Ramos (cell line): ENCODE data around the gene CDH13.

Source experiments
- in situ Hi-C: fragments of 300-500 bp; cut with MboI; formaldehyde crosslinking; loops from one replicate; pipeline ENCODE4 v1.14.3; 2022; ENCODE audit warnings: low sequenced_read_pairs; ENCODE audit not compliant: unreplicated experiment

The CDH13 gene

DNA sequence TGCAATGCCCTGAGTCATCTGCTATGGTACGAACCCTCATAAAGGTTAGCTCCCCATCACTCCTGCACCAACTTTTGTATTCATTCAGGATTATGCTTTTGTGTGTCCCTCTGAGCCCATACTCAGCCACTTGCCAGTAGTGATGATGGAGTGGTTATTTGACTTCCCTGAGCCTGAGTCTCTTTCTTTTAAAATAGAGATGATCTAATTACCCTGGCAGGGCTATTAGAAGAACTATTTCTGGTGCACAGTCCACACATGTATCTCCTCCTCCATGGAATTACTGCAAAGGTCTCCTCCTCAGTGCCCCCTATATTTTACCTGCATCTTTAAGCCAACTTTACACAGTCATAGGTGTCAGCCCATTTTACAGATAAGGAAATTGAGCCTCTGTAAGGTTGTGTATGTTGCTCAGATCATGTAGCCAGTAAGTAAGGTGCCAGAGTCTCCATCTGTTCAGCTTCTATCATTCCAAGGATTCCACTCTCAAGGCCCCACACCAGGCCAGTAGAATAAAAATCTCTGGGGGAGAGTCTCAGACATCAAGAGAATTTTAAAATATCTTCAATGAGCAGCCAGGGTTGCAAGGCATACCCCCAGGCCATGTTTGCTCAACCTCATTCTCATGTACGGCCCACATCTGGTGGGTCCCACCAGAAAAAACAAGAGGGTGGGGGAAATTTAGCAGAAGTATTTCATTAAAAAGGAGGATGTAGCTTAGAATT, 847.3 kb downstream of the CDH13 start:
- in situ Hi-C loops: no loop called here

DNA sequence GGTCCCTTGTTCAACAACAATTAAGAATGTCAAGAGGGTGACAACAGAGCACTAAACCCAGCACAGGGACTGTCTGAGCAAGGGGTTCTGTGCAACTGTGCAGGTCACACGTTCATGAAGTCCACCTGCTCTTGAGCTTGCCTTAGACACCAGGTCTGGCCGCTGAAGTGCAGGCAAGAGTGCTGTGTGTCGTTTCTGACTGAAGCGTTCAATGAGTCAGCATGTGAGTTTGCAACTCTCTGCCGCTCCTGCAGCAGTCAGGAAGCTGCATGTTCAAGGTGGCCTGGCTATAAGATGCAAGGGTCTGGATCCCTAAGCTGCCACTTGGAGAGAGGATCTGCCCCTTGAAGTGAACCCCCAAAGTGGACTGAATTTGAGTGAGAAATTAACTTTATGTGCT, 848.3 kb downstream of the CDH13 start:
- in situ Hi-C loops: no loop called here

DNA sequence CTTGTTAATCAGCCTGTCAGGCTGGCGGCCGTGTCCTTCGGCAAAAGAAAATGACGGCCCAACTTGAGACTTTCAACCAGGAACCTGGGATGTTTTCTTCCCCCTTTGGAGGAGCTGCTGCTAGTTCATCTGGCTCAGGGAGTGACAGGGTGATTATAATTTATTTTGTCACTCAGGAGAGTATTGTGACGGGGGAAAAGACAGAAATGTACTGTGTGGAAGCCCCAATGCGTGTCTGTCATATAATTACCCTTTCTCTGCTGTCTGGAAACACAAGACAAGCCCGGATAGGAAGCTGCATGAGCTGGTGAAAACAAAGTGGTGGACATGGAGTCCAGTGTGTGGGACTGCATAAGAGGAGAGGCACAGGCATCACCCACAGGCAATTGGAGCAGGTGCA, 854.8 kb downstream of the CDH13 start:
- in situ Hi-C loops: loop anchor here (10.0 kb wide), 1 partner anchor 63 kb away; no protein-coding TSS in a partner anchor

DNA sequence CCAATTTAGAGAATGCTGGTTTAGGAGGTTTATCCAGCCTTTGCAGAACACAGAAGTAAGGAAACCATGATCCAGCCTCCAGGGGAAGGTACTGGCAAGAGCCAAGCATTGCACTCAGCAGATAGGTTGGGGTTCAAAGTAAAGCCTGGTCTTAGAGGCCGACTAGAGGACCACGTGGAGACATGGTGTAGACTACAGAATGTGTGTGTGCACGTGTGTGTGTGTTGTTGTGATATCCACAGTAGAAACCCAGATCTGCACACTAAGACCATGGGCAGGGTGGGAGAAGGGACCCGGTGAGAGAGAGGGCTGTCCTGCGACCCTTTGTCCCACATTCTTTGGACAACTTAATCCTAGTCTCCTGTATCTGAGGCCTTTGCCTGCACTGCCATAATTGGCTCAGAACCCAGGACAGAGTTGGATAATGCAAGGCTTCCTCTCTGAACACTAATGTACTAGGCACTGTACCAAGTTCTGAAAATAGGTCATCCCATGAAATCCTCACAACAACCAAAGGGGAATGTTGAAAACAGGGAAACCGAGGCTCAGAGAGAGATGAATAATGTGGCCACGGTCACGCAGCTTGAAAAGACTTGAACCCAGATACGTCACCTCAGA, 855.9 kb downstream of the CDH13 start:
- in situ Hi-C loops: loop anchor here (10.0 kb wide), 1 partner anchor 62 kb away; no protein-coding TSS in a partner anchor

DNA sequence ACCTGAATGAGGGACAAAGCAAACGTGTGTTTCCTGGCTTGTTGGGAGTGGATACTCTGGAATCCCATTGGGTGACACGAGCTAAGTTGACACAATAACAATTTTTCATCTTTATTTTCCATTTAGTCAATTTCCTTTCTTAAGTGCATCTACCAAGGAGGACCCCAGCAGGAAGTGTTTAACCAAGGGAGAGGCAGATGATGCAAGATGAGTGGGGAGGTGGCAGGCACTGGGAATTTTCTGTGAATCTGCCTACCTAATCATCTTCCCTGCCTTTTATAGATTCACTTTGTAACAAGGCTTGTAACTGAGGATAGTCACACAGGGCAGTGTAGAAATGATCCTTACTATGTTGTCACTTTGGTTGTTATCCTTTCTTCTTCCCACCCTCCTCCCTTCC, 863.3 kb downstream of the CDH13 start:
- in situ Hi-C loops: no loop called here

DNA sequence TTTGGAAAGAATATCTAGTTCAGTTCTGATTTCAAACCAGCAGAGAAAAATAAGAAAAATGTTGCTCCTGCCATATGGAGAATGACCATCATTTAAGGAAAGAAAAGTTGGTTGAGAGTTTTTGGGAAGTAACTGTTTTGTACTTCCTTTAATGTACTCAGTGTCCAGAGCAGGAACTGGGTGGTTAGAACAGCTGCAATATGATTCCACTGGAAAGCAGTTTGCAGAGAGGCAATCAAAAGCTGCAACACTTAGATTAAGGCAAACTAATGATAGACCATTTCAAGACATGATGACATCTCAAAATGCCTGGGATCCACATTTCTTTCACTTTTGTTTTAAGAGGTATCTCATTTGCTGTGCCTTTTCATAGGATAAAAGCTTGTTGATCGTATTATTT, 867.7 kb downstream of the CDH13 start:
- in situ Hi-C loops: no loop called here

DNA sequence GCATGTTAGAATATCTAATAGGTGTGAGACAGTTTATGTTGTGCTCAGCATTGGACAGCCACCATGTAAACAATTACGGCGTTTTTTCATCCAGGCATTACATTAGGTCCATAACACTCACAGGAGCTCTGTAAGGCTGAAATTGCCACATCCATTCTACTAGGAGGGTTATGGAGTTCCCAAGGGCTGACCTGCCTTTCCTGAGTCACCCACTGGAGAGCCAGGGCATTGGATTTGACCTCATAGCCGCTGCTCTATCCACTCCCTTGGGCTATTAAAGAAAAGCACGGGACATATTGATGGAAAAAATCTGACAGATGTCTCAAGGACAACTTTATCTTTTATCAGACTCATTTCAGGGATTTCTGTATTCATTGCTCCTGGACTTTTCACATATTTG, 874.7 kb downstream of the CDH13 start:
- in situ Hi-C loops: no loop called here

DNA sequence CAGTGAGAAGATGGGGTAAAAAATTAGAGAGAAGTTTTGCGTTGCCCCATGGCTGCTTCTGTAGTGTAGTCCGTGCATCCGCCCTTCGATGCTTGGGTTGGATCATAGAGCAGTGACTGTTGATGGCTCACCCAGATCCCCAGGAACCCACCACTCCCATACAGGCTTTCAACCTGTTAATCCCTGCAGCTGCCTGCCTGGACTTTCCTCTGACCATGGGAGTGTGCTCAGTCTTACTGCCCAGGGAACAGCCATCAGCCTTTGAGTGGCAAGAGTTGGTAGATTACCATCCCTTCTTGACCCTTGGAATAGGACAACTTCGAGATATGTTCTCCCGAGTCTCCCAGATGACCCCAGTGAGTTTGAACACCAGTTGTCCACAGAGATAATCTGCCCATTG, 881.5 kb downstream of the CDH13 start:
- in situ Hi-C loops: no loop called here

DNA sequence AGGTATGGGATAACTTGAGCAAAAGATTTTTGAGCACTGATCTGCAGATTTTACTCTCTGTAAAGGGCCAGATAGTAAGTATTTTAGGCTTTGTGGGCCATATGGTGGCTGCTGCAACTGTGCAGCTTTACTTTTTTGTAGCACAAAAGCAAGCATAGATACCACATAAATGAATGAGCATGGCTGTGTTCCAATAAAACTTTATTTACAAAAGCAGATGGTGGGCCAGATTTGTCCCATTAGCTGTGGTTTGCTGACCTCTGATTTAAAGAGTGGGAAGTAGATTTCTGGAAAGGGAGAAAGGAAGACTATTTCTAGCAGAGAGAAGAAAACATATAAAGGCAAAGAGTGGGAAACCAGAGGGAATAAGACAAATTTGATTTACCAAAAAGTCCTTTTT, 882.5 kb downstream of the CDH13 start:
- in situ Hi-C loops: no loop called here

DNA sequence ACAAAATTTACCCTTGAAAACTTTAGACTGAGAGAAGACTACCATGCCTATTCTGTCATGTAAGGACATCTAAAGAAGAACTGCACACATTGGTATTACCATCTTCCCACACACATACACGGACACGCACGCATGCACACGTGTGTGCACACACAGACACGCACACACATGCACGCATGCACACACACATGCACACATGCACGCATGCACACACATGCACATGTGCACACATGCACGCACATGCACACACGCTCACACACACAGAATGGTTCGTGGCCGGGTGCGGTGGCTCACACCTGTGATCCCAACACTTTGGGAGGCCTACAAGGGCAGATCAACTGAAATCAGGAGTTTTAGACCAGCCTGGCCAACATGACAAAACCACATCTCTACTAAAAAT, 884.1 kb downstream of the CDH13 start:
- in situ Hi-C loops: no loop called here

DNA sequence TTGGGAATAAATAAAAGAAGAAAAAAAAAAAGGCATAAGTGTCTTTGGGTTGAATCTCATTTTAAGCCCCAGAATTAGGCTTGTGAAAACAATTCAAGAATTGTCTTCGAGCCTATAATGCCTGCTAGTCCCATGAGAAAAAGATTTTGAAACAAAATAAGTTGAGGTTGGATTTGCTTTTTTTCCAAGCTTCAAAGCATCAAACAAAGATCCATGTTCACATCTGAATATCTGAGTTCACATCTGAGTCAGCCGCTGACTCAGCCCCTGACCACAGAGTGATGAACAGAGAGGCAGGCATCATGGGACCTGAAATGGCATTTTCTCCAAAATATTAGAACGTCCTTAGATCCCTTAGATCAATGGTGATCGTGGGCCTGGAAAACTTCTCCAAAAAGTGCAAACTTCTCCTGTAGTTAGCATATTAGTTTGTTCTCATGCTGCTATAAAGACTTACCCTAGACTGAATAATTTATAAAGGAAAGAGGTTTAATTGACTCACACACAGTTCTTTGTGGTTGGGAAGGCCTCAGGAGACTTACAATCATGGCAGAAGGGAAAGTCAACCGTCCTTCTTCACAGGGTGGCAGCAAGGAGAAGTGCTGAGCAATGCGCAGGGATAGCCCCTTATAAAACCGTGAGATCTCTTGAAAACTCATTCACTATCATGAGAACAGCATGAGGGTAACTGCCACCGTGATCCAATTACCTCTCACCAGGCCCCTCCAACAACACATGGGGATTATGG, 886.4 kb downstream of the CDH13 start:
- in situ Hi-C loops: no loop called here

DNA sequence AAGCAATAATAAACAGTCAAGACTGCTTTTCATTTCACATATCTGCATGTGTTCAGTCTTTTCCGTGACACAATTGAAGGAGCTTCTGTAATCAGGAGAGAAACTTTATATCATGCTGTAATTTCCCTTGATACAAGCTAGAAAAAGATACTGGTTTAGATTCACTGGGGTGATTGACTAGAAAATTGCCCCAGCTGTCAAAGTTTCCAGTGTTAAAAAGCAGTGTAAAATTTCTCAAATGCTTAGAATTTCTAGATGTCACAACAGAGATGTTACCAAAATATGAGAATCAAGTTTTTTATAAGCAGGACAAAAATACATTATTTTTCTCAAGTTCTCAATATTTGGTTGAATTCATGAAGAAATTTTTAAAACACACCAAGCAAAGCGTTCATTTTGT, 888.6 kb downstream of the CDH13 start:
- in situ Hi-C loops: no loop called here

DNA sequence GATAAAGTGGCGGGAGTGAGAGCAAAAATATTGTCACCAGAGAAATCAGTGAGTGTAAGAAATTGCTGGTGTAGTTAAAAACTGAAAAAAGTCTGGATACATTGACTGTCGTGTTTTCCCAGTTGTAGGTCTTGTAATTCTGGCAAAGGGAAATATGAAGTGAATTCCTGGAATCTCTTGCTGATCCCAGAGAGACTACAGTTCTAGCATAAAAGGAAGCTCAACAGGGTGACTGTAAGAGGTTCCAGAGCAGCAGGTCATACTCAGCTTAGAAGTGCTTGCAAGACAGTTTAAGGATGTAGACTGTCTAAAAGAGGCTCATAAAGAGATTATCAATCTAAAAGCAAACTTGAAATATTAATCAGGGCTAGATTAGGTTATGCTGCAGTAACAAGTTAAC, 890.2 kb downstream of the CDH13 start:
- in situ Hi-C loops: no loop called here

DNA sequence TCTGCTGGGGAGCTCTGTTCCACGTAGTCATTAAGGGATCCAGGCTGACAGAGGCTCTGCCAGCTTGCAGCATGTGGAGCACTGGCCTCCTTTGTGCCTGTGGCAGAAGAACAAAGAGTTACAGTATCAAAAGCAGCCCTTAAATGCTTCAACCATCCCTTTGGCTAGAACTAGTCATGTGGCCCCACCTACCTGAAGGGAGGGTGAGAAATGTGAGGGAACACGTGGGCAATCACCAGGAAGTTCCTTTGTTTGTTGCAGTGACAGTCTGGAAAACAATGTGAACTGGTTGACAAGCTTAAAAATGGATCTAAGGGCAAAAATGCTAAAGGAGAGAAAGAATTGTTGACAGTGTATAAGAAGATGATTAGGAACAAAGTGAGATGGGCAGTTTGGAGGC, 890.6 kb downstream of the CDH13 start:
- in situ Hi-C loops: no loop called here

DNA sequence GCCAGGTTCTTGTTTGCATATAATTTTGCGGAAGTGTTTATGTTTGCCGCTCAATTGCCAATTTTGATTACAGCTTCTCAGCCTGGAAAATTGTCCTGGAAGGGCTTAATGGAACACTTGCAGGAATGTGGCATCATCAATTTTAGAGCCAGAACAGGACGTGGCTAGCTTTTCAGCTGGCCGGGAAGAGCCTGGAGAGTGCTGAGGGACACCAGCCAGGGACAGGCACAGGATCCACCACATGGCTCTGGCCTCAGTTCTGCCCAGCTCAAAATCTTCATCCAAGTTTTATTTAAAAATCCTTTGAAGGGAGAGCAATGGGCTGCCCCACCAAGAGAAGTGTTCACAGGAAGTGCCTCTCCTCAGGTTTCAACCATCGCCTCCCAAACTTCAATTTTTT, 893.8 kb downstream of the CDH13 start:
- in situ Hi-C loops: no loop called here

DNA sequence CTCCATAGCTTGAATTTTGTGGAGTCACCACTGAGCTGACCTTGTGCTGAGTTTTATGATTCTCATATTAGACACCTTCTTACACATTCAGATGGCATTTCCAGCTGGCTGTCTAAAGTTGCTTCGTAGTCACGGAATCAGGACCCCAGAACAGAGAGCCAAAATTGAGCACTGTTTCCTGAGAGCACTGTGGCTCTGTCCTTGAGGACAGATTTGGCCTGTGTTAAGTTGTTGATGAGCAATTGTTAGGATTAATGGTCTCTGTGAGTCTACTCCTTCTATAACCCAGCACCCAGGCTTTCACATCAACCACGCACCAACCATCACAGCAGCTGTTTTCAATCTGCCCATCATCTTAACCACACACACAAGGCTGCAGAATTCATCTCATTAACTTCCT, 903.5 kb downstream of the CDH13 start:
- in situ Hi-C loops: no loop called here

DNA sequence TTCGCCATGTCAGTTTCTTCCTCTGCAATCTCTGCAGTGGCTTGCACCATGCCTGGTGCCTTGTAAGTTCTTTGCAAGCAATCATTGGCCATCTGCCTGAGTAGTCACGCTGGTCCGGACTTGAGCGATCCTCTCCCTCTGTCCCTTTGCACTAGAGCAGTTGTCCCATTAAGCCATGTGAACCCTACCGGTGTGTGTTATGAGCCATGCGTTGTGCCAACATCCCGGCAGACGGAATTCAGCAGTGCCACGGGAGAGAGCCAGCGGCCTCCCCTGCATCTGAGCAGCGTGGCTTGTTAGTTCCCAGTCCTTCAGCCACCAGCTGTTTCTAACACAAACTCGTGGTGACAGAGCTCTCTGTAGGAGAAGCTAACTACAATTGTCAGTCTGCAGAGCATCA, 905.9 kb downstream of the CDH13 start:
- in situ Hi-C loops: no loop called here

DNA sequence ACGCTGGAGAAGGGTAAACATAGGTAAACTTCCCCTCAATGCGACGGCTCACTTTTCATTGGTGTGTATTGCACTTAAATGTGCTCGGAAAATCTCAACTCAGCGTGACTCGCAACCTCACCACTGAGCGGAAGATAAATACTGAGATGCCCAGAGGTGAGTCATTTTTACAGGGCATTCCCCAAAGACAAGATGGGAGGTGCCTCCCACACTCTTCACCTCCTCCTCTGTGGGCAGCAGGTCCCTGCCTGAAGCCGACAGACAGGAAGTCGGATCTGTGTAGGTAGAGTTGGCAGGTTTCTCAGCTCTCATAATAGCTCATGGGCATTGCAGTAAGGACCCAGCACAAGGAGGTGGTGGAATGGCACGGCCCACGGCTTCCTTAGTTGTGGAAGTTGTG, 906.4 kb downstream of the CDH13 start:
- in situ Hi-C loops: no loop called here

DNA sequence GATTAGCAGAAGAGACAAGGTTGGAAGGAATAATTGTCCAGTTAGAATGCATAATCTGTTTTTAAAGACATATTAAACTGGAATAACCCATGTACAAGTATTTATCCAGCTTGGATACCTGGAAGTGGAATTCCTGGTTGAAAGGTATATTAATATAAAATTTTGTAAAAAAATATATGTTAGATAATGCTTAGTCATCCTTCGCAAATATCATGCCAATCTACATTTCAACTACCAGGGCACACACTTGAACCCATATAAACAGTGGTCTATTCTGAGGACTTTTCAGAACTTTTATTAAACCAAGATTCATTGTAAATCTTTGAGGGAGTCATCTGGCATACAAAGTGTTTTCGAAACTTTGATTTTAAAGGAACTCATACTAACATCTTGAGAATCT, 911.9 kb downstream of the CDH13 start:
- in situ Hi-C loops: no loop called here

DNA sequence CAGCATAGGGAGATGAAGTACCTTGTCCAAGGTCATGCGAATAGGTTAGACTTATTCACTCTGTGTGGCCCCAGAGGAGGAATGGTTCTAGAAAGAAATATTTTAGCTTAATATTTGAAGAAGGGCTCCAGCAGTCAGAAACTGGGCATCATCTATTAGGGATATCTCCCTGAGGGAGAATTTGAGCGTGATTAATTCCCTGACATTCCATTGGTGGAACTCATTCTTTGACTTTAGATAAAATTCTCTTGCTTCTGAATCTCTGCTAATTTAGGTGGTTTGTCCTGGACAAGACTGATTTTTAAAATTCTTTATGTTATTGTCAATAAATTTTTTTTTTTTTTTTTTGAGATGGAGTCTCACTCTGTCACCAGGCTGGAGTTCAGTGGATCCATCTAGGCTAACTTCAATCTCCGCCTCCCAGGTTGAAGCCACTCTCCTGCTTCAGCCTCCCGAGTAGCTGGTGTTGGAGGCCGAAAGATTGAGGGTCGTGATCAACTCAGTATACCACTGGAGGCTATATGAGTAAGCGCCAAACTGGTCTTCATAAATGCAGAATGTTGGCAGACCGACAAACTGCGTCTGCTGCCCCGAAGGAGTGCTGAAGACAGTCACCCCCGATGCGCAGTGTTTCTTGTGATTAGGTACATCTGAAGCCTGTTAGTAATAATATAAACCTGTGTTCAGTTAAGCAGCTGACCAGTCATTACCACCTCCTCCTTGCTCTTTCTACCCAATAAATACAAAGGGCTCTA, 913.1 kb downstream of the CDH13 start:
- in situ Hi-C loops: loop anchor here (10.0 kb wide), 1 partner anchor 55 kb away; no protein-coding TSS in a partner anchor

DNA sequence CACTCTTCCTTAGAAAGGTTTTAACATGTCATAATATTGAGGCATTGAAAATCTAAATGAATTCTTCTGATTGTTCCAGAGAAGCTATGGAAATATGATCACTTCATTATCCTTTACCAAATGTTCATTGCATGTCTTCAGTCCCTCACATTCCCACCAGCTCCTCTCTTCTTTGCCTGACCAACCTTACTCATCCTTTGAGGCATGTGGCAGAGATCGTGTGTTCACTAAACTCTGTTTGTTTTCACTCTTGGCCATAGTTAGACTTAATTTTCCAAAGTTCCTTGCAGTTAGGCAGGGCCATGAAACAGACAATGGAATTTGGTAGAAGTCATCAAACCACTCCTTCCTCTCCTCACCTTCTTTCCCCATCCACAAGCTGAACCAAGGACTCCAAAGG, 914.5 kb downstream of the CDH13 start:
- in situ Hi-C loops: loop anchor here (10.0 kb wide), 1 partner anchor 56 kb away; no protein-coding TSS in a partner anchor
